ENCODE data around the gene ZNF397.

The ZNF397 gene

DNA sequence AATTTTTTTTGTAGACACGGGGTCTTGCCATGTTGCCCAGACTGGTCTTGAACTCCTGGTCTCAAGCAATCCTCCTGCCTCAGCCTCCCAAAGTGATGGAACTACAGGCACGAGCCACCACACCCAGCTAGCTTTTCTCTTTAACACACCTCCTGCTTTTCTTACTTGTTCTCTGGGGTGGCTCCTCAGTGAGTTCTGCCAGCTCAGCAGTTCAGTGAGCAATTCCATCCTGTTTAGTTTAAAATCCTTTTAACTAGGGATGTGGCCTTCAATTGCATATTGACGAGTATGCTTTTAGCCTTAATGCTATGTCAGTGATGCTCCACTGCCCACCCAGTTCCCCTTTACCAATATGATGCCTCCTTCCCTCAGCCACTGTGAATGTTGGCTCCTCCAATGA lies 16.1 kb downstream of the ZNF397 start:
- Histone ChIP-seq H3K4me2 (ENCODE audit: low read depth, low read length, poor library complexity, severe bottlenecking) (no peak overlapping the region), H2AFZ (ENCODE audit: low read depth, low read length, severe bottlenecking) (no peak overlapping the region), H3K9me3 (ENCODE audit: insufficient read depth, low read length) (peaks cover 25% of the 10 kb centered on the region; the same call in 1 of the 2 replicates), H4K20me1 (ENCODE audit: low read depth, low read length) (no peaks in the 10 kb centered on the region), H3F3A (ENCODE audit: insufficient read depth) (no peaks in the 10 kb centered on the region), H3K27me3 (ENCODE audit: low read length) (no peaks in the 10 kb centered on the region), H3K4me3 (ENCODE audit: insufficient read depth, low read length, poor library complexity, severe bottlenecking) (no peak overlapping the region), H3K27ac (ENCODE audit: low read depth, low read length) (no peak overlapping the region), H3K9ac (ENCODE audit: low read length) (no peak overlapping the region), H3K9me2 (replicated peaks; ENCODE audit: insufficient read depth, low read length) (no peaks in the 10 kb centered on the region), H3K79me2 (ENCODE audit: insufficient read depth, low read length) (no peaks in the 10 kb centered on the region), H3K36me3 (ENCODE audit: low read length) (peaks cover 39% of the 10 kb centered on the region)
- TF ChIP-seq, protein P1, sequence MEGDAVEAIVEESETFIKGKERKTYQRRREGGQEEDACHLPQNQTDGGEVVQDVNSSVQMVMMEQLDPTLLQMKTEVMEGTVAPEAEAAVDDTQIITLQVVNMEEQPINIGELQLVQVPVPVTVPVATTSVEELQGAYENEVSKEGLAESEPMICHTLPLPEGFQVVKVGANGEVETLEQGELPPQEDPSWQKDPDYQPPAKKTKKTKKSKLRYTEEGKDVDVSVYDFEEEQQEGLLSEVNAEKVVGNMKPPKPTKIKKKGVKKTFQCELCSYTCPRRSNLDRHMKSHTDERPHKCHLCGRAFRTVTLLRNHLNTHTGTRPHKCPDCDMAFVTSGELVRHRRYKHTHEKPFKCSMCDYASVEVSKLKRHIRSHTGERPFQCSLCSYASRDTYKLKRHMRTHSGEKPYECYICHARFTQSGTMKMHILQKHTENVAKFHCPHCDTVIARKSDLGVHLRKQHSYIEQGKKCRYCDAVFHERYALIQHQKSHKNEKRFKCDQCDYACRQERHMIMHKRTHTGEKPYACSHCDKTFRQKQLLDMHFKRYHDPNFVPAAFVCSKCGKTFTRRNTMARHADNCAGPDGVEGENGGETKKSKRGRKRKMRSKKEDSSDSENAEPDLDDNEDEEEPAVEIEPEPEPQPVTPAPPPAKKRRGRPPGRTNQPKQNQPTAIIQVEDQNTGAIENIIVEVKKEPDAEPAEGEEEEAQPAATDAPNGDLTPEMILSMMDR (IDR thresholded peaks at IDR 0.05; ENCODE audit: insufficient read depth, low read length, poor library complexity, severe bottlenecking), result no peak
- TF ChIP-seq EZH2phosphoT487 (conservative IDR thresholded peaks at IDR 0.05; ENCODE audit: low read length), result no peak

GRCh38 chr18:35264409-35264808 lies 23.6 kb downstream of the ZNF397 start:
- Histone ChIP-seq H3K9me2 (replicated peaks; ENCODE audit: insufficient read depth, low read length) (no peaks in the 10 kb centered on the region), H3K79me2 (ENCODE audit: insufficient read depth, low read length) (no peaks in the 10 kb centered on the region), H3F3A (ENCODE audit: insufficient read depth) (no peaks in the 10 kb centered on the region), H4K20me1 (ENCODE audit: low read depth, low read length) (no peaks in the 10 kb centered on the region), H3K27me3 (ENCODE audit: low read length) (no peaks in the 10 kb centered on the region), H3K4me2 (ENCODE audit: low read depth, low read length, poor library complexity, severe bottlenecking) (no peak overlapping the region), H3K4me3 (ENCODE audit: insufficient read depth, low read length, poor library complexity, severe bottlenecking) (no peak overlapping the region), H3K27ac (ENCODE audit: low read depth, low read length) (no peak overlapping the region), H3K36me3 (ENCODE audit: low read length) (peaks cover 14% of the 10 kb centered on the region), H3K9ac (ENCODE audit: low read length) (no peak overlapping the region), H2AFZ (ENCODE audit: low read depth, low read length, severe bottlenecking) (no peak overlapping the region), H3K9me3 (ENCODE audit: insufficient read depth, low read length) (peaks cover 9% of the 10 kb centered on the region; the same call in 1 of the 2 replicates)
- TF ChIP-seq, protein P1 (IDR thresholded peaks at IDR 0.05; ENCODE audit: insufficient read depth, low read length, poor library complexity, severe bottlenecking), result no peak
- TF ChIP-seq EZH2phosphoT487 (conservative IDR thresholded peaks at IDR 0.05; ENCODE audit: low read length), result no peak

- Histone ChIP-seq H3K9me3 (ENCODE audit: insufficient read depth, low read length) (peaks cover 9% of the 10 kb centered on the region; the same call in 1 of the 2 replicates), H3K9ac (ENCODE audit: low read length) (no peak overlapping the region), H2AFZ (ENCODE audit: low read depth, low read length, severe bottlenecking) (no peak overlapping the region), H3K27ac (ENCODE audit: low read depth, low read length) (no peak overlapping the region), H3K27me3 (ENCODE audit: low read length) (no peaks in the 10 kb centered on the region), H3F3A (ENCODE audit: insufficient read depth) (no peaks in the 10 kb centered on the region), H3K4me3 (ENCODE audit: insufficient read depth, low read length, poor library complexity, severe bottlenecking) (no peak overlapping the region), H3K4me2 (ENCODE audit: low read depth, low read length, poor library complexity, severe bottlenecking) (no peak overlapping the region), H3K36me3 (ENCODE audit: low read length) (peaks cover 6% of the 10 kb centered on the region), H3K9me2 (replicated peaks; ENCODE audit: insufficient read depth, low read length) (no peaks in the 10 kb centered on the region), H4K20me1 (ENCODE audit: low read depth, low read length) (no peaks in the 10 kb centered on the region), H3K79me2 (ENCODE audit: insufficient read depth, low read length) (no peaks in the 10 kb centered on the region)
- no peak for TF ChIP-seq EZH2phosphoT487 (conservative IDR thresholded peaks at IDR 0.05; ENCODE audit: low read length)
- TF ChIP-seq, protein P1 (IDR thresholded peaks at IDR 0.05; ENCODE audit: insufficient read depth, low read length, poor library complexity, severe bottlenecking), result no peak
Measured at GRCh38 chr18:35267161-35267651, 26.4 kb downstream of the ZNF397 start.
